KMS-11 (cell line): Measurements from ENCODE around the gene NIPAL4.

Experiments used
- H2AFZ ChIP-seq: fragments of 200-600 bp; sonication (generic); 2 replicates; pipeline ENCODE4 v1.6.1; 2016; ENCODE audit warnings: antibody characterized with exemption, mixed run types, low read depth
- H3K27ac ChIP-seq: fragments of 200-600 bp; sonication (generic); 2 replicates; pipeline ENCODE4 v1.6.1; 2016; ENCODE audit warnings: mild to moderate bottlenecking, mixed run types
- H3K27me3 ChIP-seq: fragments of 200-600 bp; sonication (generic); 2 replicates; pipeline ENCODE4 v1.6.1; 2017; ENCODE audit warnings: mild to moderate bottlenecking, low read depth, mixed run types, moderate library complexity; ENCODE audit not compliant: insufficient read depth
- H3K36me3 ChIP-seq: fragments of 200-600 bp; sonication (generic); 2 replicates; pipeline ENCODE4 v1.6.1; 2017; ENCODE audit warnings: mild to moderate bottlenecking, mixed run types; ENCODE audit not compliant: insufficient read depth
- H3K4me1 ChIP-seq: fragments of 200-600 bp; sonication (generic); 2 replicates; pipeline ENCODE4 v1.6.1; 2016; ENCODE audit warnings: mild to moderate bottlenecking, low read depth, mixed run types; ENCODE audit not compliant: poor library complexity, severe bottlenecking
- H3K4me2 ChIP-seq: fragments of 200-600 bp; sonication (generic); 2 replicates; pipeline ENCODE4 v1.7.0; 2016; ENCODE audit warnings: mild to moderate bottlenecking, mixed run types
- H3K4me3 ChIP-seq: fragments of 200-600 bp; sonication (generic); IDR thresholded peaks from 2 replicates; pipeline ENCODE4 v1.6.1; 2017; ENCODE audit warnings: low read depth, low read length, mixed read lengths; ENCODE audit not compliant: insufficient read depth
- H3K79me2 ChIP-seq: fragments of 200-600 bp; sonication (generic); 2 replicates; pipeline ENCODE4 v1.6.1; 2016; ENCODE audit warnings: low read depth, mixed run types; ENCODE audit not compliant: insufficient read depth
- H3K9ac ChIP-seq: fragments of 200-600 bp; sonication (generic); 2 replicates; pipeline ENCODE4 v1.6.1; 2016; ENCODE audit warnings: mild to moderate bottlenecking, mixed run types
- H4K20me1 ChIP-seq: fragments of 200-600 bp; sonication (generic); 2 replicates; pipeline ENCODE4 v1.6.1; 2016; ENCODE audit warnings: mild to moderate bottlenecking, mixed run types; ENCODE audit not compliant: insufficient read depth
- CTCF ChIP-seq: fragments of 200-600 bp; sonication (generic); conservative IDR thresholded peaks from 2 replicates; pipeline ENCODE4 v1.6.1; 2017; ENCODE audit warnings: low read depth, mild to moderate bottlenecking, antibody characterized with exemption, low read length, moderate library complexity, mixed read lengths

NIPAL4 gene

GRCh38 chr5:157516006-157516405 is 56.0 kb downstream of the NIPAL4 start:
- Histone ChIP-seq H3K27ac (no peak overlapping the region), H3K27me3 (no peaks in the 10 kb centered on the region), H3K36me3 (no peaks in the 10 kb centered on the region), H3K4me2 (no peak overlapping the region), H3K9ac (no peak overlapping the region), H3K79me2 (no peaks in the 10 kb centered on the region), H2AFZ (no peak overlapping the region), H3K4me1 (peaks cover 7% of the 10 kb centered on the region), H3K4me3 (no peak overlapping the region), H4K20me1 (no peaks in the 10 kb centered on the region)
- no peak for TF ChIP-seq CTCF

GRCh38 chr5:157516626-157517325 is 56.8 kb downstream of the NIPAL4 start:
- Histone ChIP-seq H2AFZ (no peak overlapping the region), H3K4me2 (no peak overlapping the region), H3K36me3 (no peaks in the 10 kb centered on the region), H4K20me1 (no peaks in the 10 kb centered on the region), H3K4me1 (peaks cover 7% of the 10 kb centered on the region), H3K79me2 (no peaks in the 10 kb centered on the region), H3K9ac (no peak overlapping the region), H3K4me3 (no peak overlapping the region), H3K27me3 (no peaks in the 10 kb centered on the region), H3K27ac (no peak overlapping the region)
- TF ChIP-seq CTCF, result no peak

GRCh38 chr5:157518963-157519362 is 59.0 kb downstream of the NIPAL4 start:
- Histone ChIP-seq H3K27me3 (no peaks in the 10 kb centered on the region), H3K4me1 (peaks cover 7% of the 10 kb centered on the region), H3K4me2 (no peak overlapping the region), H3K4me3 (no peak overlapping the region), H3K36me3 (no peaks in the 10 kb centered on the region), H2AFZ (no peak overlapping the region), H3K79me2 (no peaks in the 10 kb centered on the region), H3K27ac (no peak overlapping the region), H3K9ac (no peak overlapping the region), H4K20me1 (no peaks in the 10 kb centered on the region)
- no peak for TF ChIP-seq CTCF

- H3K9ac ChIP-seq, result no peak overlapping the region
- no peak overlapping the region for H3K27ac ChIP-seq
- H3K4me3 ChIP-seq, result no peak overlapping the region
- TF ChIP-seq CTCF, result no peak
- H3K79me2 ChIP-seq, result no peaks in the 10 kb centered on the region
- H3K36me3 ChIP-seq, result no peaks in the 10 kb centered on the region
- H3K27me3 ChIP-seq, result no peaks in the 10 kb centered on the region
- no peak overlapping the region for H2AFZ ChIP-seq
- peaks cover 7% of the 10 kb centered on the region for H3K4me1 ChIP-seq
- no peak overlapping the region for H3K4me2 ChIP-seq
- H4K20me1 ChIP-seq, result no peaks in the 10 kb centered on the region
Measured at GRCh38 chr5:157519579-157520253, 59.7 kb downstream of the NIPAL4 start.
